Endothelial cell of umbilical vein (primary cell): ENCODE measurements around the gene PDCD6IP. TPM values are rescaled to one million over a fixed set of nuclear protein-coding genes. Genes with fewer than 3 reads are reported as not detected.

Source experiments
- BruUV-seq: library from RNA; stranded (reverse); fragments of 400-500 nt; replicated peaks from 2 replicates; lab custom pipeline; 2021; lab: Mats Ljungman, UMichigan
- CTCF ChIA-PET: fragments of 300-600, 350-600 bp; sonication (Branson Sonifier 250); formaldehyde crosslinking; loops from one replicate; lab custom pipeline; 2021; ENCODE audit warnings: antibody characterized with exemption, inconsistent platforms; lab: Charles Lee
- POLR2A ChIA-PET: fragments of 300-600, 350-600 bp; sonication (Branson Sonifier 250); formaldehyde crosslinking; loops from one replicate; lab custom pipeline; 2021; ENCODE audit warnings: antibody characterized with exemption, inconsistent platforms; lab: Charles Lee
- DNase-seq: peaks from one replicate; pipeline ENCODE4 v3.0.0-alpha.2; 2011; ENCODE audit warnings: low read depth, low spot score
- FAIRE-seq: peaks from 2 replicates; lab custom pipeline; 2011; peaks lifted over from hg19 to GRCh38; lab: Jason Lieb, UNC
- H2AFZ ChIP-seq: 2 replicates; pipeline ENCODE4 v1.6.0; 2012; ENCODE audit warnings: low read depth, low read length, control low read depth, inconsistent platforms
- H3K27ac ChIP-seq: 2 replicates; pipeline ENCODE4 v1.5.1; 2011; ENCODE audit warnings: low read depth, mild to moderate bottlenecking, control low read depth, low read length, moderate library complexity; ENCODE audit not compliant: insufficient read depth
- H3K27me3 ChIP-seq, 2 experiments: 2 replicates each; pipeline versions ENCODE4 v1.6.0 to v1.6.1; 2011; ENCODE audit warnings: low read length in 2 of 2, mixed read lengths in 1 of 2; ENCODE audit not compliant: control insufficient read depth in 2 of 2, insufficient read depth in 2 of 2
- H3K36me3 ChIP-seq, 2 experiments: 2 replicates in 1 of 2; 3 replicates in 1 of 2; pipeline ENCODE4 v1.5.1; 2011; ENCODE audit warnings: low read length in 2 of 2, mild to moderate bottlenecking in 1 of 2, moderate library complexity in 1 of 2; ENCODE audit not compliant: control insufficient read depth in 2 of 2, insufficient read depth in 2 of 2; ENCODE audit errors: extremely low read depth in 1 of 2
- H3K4me1 ChIP-seq: 3 replicates; pipeline ENCODE4 v1.5.1; 2011; ENCODE audit warnings: mild to moderate bottlenecking, low read length; ENCODE audit not compliant: control insufficient read depth, insufficient read depth; ENCODE audit errors: extremely low read depth
- H3K4me2 ChIP-seq: 2 replicates; pipeline ENCODE4 v1.6.1; 2011; ENCODE audit warnings: low read length, control low read depth, mixed read lengths; ENCODE audit not compliant: insufficient read depth
- H3K4me3 ChIP-seq, 3 experiments: fragments of 200-600 bp in 1 of 3; sonication (generic), shearing (Covaris generic) in 1 of 3; replicated peaks in 1 of 3; 2 replicates each; pipeline ENCODE4 v1.5.1; 2011 to 2016; ENCODE audit warnings: control low read depth in 3 of 3, low read length in 3 of 3, mild to moderate bottlenecking in 2 of 3, inconsistent platforms in 1 of 3, low read depth in 1 of 3, moderate library complexity in 1 of 3; ENCODE audit not compliant: insufficient read depth in 1 of 3
- H3K79me2 ChIP-seq: 2 replicates; pipeline ENCODE4 v1.6.0; 2012; ENCODE audit warnings: low read length, inconsistent platforms; ENCODE audit not compliant: control insufficient read depth, insufficient read depth
- H3K9ac ChIP-seq: replicated peaks from 2 replicates; pipeline ENCODE3; 2011; ENCODE audit warnings: low read length, control low read depth; ENCODE audit not compliant: insufficient read depth; ENCODE audit errors: extremely low read depth
- H3K9me1 ChIP-seq: replicated peaks from 3 replicates; pipeline ENCODE4 v1.6.0; 2011; ENCODE audit warnings: mild to moderate bottlenecking, low read length; ENCODE audit not compliant: control insufficient read depth, insufficient read depth; ENCODE audit errors: extremely low read depth
- H3K9me3 ChIP-seq: replicated peaks from 2 replicates; pipeline ENCODE4 v1.5.1; 2012; ENCODE audit warnings: low read length, inconsistent platforms; ENCODE audit not compliant: control insufficient read depth, insufficient read depth
- H4K20me1 ChIP-seq: replicated peaks from 2 replicates; pipeline ENCODE3; 2011; ENCODE audit warnings: mild to moderate bottlenecking, low read length; ENCODE audit not compliant: control insufficient read depth, insufficient read depth; ENCODE audit errors: extremely low read depth
- EZH2 ChIP-seq: IDR thresholded peaks from 2 replicates; pipeline ENCODE4 v1.6.1; 2012; ENCODE audit warnings: borderline replicate concordance, low read depth, mild to moderate bottlenecking, moderate library complexity, low read length, inconsistent platforms; ENCODE audit not compliant: severe bottlenecking
- FOS ChIP-seq: IDR thresholded peaks from 2 replicates; pipeline ENCODE4 v1.6.1; 2011; ENCODE audit warnings: mild to moderate bottlenecking, low read length, moderate library complexity, borderline replicate concordance; ENCODE audit not compliant: insufficient read depth
- GATA2 ChIP-seq: IDR thresholded peaks from 2 replicates; pipeline ENCODE4 v1.7.0; 2011; ENCODE audit warnings: low read depth, mild to moderate bottlenecking, moderate library complexity, mixed read lengths, low read length; ENCODE audit not compliant: insufficient read length, insufficient read depth
- JUN ChIP-seq: IDR thresholded peaks from 2 replicates; pipeline ENCODE4 v1.6.1; 2011; ENCODE audit warnings: borderline replicate concordance, low read depth; ENCODE audit not compliant: insufficient read length, insufficient read depth
- MYC ChIP-seq: IDR thresholded peaks from one replicate; pipeline ENCODE4 v1.6.1; 2011; ENCODE audit warnings: mild to moderate bottlenecking, low read depth, low read length
- POLR2A ChIP-seq: IDR thresholded peaks from 2 replicates; pipeline ENCODE4 v1.6.1; 2012; ENCODE audit warnings: low read depth, mild to moderate bottlenecking, control low read depth, low read length
- POLR2AphosphoS5 ChIP-seq: IDR thresholded peaks from 2 replicates; pipeline ENCODE4 v1.6.1; 2012; ENCODE audit warnings: low read depth, mild to moderate bottlenecking, control low read depth, low read length, moderate library complexity; ENCODE audit not compliant: insufficient read depth
- dilution Hi-C: fragments of 300-500 bp; cut with MboI; formaldehyde crosslinking; loops from one replicate; pipeline ENCODE4 v1.15.0; 2019; ENCODE audit warnings: low sequenced_read_pairs; ENCODE audit not compliant: extremely low pct_ligation_motif_present
- intact Hi-C: fragments of 100-400 bp; cut with micrococcal nuclease; formaldehyde crosslinking; loops from one replicate; pipeline ENCODE4 v1.10.0; 2022
- polyA plus RNA-seq, 4 experiments: library from polyadenylated mRNA; depleted of rRNA in 3 of 4; stranded (reverse) in 3 of 4; unstranded in 1 of 4; fragments of >200 nt; gene quantifications; 2 replicates each; pipeline versions ENCODE4 v1.2.1 to v1.2.3, GENCODE V29; 2011 to 2012; ENCODE audit warnings: missing spikeins in 1 of 4
- total RNA-seq: library from RNA; stranded (reverse); gene quantifications from 2 replicates; pipeline ENCODE4 v1.2.3, GENCODE V29; 2021
- TF ChIP-seq, protein P1 (sequence below): IDR thresholded peaks from 2 replicates; pipeline ENCODE4 v1.6.1; 2011; ENCODE audit not compliant: insufficient read depth, insufficient read length
- TF ChIP-seq, protein P2 (sequence below), 2 donors: IDR thresholded peaks; 1 replicate in 1 of 2; 2 replicates in 1 of 2; pipeline ENCODE4 v1.5.1; 2011; ENCODE audit warnings: low read length in 2 of 2, mild to moderate bottlenecking in 2 of 2, moderate library complexity in 2 of 2, control low read depth in 1 of 2, inconsistent platforms in 1 of 2, low read depth in 1 of 2; ENCODE audit not compliant: insufficient read depth in 1 of 2; ENCODE audit errors: extremely low read depth in 1 of 2

Gene PDCD6IP
- total and polyA plus RNA-seq, 2 donors (not counting 3 experiments of a cell fraction or from before 2014, with no cell fraction given), result 106 to 265 TPM

- intact Hi-C loops, result no loop called here
- Histone ChIP-seq H4K20me1 (no peaks in the 10 kb centered on the region), H3K4me1 (no peaks in the 10 kb centered on the region), H3K79me2 (no peaks in the 10 kb centered on the region), H3K27ac (no peak overlapping the region), H3K36me3 (no peaks in the 10 kb centered on the region), H3K9ac (no peak overlapping the region), H3K27me3 (peaks cover 0 to 4% of the 10 kb centered on the region in 2 experiments), H3K9me3 (no peaks in the 10 kb centered on the region), H3K4me3 (no peak overlapping the region), H3K9me1 (no peaks in the 10 kb centered on the region), H2AFZ (no peak overlapping the region), H3K4me2 (no peak overlapping the region)
- CTCF ChIA-PET, result interaction anchor here (1.2 kb wide), 1 partner anchor 17 kb away, joined by 3 read pairs; no protein-coding TSS in a partner anchor
- FAIRE-seq, result no peak
- dilution Hi-C loops, result no loop called here
- POLR2A ChIA-PET, result no interaction called here
- TF ChIP-seq POLR2A, result no peak
- no peak for TF ChIP-seq EZH2
- TF ChIP-seq, protein P1, sequence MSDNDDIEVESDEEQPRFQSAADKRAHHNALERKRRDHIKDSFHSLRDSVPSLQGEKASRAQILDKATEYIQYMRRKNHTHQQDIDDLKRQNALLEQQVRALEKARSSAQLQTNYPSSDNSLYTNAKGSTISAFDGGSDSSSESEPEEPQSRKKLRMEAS, result no peak
- no peak for TF ChIP-seq JUN
- no peak for TF ChIP-seq MYC
- no peak for TF ChIP-seq POLR2AphosphoS5
- no peak for TF ChIP-seq FOS
- TF ChIP-seq, protein P2, sequence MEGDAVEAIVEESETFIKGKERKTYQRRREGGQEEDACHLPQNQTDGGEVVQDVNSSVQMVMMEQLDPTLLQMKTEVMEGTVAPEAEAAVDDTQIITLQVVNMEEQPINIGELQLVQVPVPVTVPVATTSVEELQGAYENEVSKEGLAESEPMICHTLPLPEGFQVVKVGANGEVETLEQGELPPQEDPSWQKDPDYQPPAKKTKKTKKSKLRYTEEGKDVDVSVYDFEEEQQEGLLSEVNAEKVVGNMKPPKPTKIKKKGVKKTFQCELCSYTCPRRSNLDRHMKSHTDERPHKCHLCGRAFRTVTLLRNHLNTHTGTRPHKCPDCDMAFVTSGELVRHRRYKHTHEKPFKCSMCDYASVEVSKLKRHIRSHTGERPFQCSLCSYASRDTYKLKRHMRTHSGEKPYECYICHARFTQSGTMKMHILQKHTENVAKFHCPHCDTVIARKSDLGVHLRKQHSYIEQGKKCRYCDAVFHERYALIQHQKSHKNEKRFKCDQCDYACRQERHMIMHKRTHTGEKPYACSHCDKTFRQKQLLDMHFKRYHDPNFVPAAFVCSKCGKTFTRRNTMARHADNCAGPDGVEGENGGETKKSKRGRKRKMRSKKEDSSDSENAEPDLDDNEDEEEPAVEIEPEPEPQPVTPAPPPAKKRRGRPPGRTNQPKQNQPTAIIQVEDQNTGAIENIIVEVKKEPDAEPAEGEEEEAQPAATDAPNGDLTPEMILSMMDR (IDR thresholded peaks at IDR 0.05; ENCODE audit: extremely low read depth in 1 of 2, insufficient read depth in 1 of 2, low read depth in 1 of 2, low read length in 2 of 2), result no peak
- TF ChIP-seq GATA2, result no peak
- no peak for DNase-seq
- no TSS peak for BruUV-seq
Measured at GRCh38 chr3:33900440-33900808, 102.0 kb downstream of the PDCD6IP start.
